WTC11 (cell line): Measurements from ENCODE around the gene TNMD.

Experiments
- CREM ChIP-seq: sonication (generic); formaldehyde crosslinking; IDR thresholded peaks from 2 replicates; pipeline ENCODE4 v1.8.1; 2022; ENCODE audit warnings: mild to moderate bottlenecking, missing genetic modification reagents, moderate library complexity
- FOXK1 ChIP-seq: sonication (generic); formaldehyde crosslinking; IDR thresholded peaks from 2 replicates; pipeline ENCODE4 v1.8.0; 2022; ENCODE audit warnings: mild to moderate bottlenecking, moderate library complexity, missing genetic modification reagents
- FOXP1 ChIP-seq: sonication (generic); formaldehyde crosslinking; IDR thresholded peaks from 2 replicates; pipeline ENCODE4 v1.8.0; 2022; ENCODE audit warnings: missing genetic modification reagents, mild to moderate bottlenecking, moderate library complexity, borderline replicate concordance
- GABPB1 ChIP-seq: sonication (generic); formaldehyde crosslinking; IDR thresholded peaks from 2 replicates; pipeline ENCODE4 v1.8.1; 2023; ENCODE audit warnings: mild to moderate bottlenecking, missing genetic modification reagents
- IRF2 ChIP-seq: sonication (generic); formaldehyde crosslinking; IDR thresholded peaks from 2 replicates; pipeline ENCODE4 v1.8.0; 2022; ENCODE audit warnings: low read depth, missing genetic modification reagents, borderline replicate concordance
- TCF7 ChIP-seq: sonication (generic); formaldehyde crosslinking; IDR thresholded peaks from 2 replicates; pipeline ENCODE4 v1.8.0; 2022; ENCODE audit warnings: mild to moderate bottlenecking, low read depth, missing genetic modification reagents, moderate library complexity
- TF ChIP-seq, protein P1 (sequence below): sonication (generic); formaldehyde crosslinking; IDR thresholded peaks from 2 replicates; pipeline ENCODE4 v1.8.0; 2022; ENCODE audit warnings: mild to moderate bottlenecking, missing genetic modification reagents
- TF ChIP-seq, protein P2 (sequence below): fragments of 200-600 bp; IDR thresholded peaks from 2 replicates; pipeline ENCODE4 v1.8.0; 2022; ENCODE audit warnings: antibody characterized with exemption
- TF ChIP-seq, protein P3 (sequence below): sonication (generic); formaldehyde crosslinking; IDR thresholded peaks from 2 replicates; pipeline ENCODE4 v1.8.0; 2022; ENCODE audit warnings: mild to moderate bottlenecking, missing genetic modification reagents
- TF ChIP-seq, protein P4 (sequence below): sonication (generic); formaldehyde crosslinking; IDR thresholded peaks from 2 replicates; pipeline ENCODE4 v1.8.1; 2023; ENCODE audit warnings: mild to moderate bottlenecking, missing genetic modification reagents

DNA sequence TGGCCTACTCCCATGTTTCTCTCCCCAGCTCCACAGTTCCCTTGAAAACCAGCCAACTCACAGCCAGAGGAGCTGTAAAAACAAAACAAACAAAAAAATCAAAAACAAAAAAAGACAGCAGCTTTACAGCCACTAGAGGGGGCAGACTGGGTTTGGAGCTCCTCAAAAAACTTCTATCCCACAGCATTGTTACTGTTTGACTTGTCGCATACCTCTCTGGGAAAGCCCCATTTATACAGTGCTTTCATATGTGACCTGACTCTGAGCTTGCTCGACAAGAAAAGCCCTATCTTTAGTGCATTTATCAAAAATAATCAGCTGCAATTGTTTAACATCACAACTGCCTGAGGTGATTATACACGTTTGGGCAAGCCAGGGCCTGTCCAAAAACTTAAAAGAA, 30.3 kb downstream of the TNMD start:
- no peak for TF ChIP-seq FOXK1
- no peak for TF ChIP-seq CREM (CRISPR knock-in tag)
- TF ChIP-seq IRF2: no peak
- TF ChIP-seq, protein P1, sequence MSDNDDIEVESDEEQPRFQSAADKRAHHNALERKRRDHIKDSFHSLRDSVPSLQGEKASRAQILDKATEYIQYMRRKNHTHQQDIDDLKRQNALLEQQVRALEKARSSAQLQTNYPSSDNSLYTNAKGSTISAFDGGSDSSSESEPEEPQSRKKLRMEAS (CRISPR knock-in tag): no peak
- TF ChIP-seq, protein P2, sequence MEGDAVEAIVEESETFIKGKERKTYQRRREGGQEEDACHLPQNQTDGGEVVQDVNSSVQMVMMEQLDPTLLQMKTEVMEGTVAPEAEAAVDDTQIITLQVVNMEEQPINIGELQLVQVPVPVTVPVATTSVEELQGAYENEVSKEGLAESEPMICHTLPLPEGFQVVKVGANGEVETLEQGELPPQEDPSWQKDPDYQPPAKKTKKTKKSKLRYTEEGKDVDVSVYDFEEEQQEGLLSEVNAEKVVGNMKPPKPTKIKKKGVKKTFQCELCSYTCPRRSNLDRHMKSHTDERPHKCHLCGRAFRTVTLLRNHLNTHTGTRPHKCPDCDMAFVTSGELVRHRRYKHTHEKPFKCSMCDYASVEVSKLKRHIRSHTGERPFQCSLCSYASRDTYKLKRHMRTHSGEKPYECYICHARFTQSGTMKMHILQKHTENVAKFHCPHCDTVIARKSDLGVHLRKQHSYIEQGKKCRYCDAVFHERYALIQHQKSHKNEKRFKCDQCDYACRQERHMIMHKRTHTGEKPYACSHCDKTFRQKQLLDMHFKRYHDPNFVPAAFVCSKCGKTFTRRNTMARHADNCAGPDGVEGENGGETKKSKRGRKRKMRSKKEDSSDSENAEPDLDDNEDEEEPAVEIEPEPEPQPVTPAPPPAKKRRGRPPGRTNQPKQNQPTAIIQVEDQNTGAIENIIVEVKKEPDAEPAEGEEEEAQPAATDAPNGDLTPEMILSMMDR: no peak
- TF ChIP-seq FOXP1 (CRISPR knock-in tag): no peak
- TF ChIP-seq GABPB1 (CRISPR knock-in tag): no peak
- TF ChIP-seq TCF7 (CRISPR knock-in tag): no peak
- TF ChIP-seq, protein P3, sequence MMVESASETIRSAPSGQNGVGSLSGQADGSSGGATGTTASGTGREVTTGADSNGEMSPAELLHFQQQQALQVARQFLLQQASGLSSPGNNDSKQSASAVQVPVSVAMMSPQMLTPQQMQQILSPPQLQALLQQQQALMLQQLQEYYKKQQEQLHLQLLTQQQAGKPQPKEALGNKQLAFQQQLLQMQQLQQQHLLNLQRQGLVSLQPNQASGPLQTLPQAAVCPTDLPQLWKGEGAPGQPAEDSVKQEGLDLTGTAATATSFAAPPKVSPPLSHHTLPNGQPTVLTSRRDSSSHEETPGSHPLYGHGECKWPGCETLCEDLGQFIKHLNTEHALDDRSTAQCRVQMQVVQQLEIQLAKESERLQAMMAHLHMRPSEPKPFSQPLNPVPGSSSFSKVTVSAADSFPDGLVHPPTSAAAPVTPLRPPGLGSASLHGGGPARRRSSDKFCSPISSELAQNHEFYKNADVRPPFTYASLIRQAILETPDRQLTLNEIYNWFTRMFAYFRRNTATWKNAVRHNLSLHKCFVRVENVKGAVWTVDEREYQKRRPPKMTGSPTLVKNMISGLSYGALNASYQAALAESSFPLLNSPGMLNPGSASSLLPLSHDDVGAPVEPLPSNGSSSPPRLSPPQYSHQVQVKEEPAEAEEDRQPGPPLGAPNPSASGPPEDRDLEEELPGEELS (CRISPR knock-in tag): no peak
- TF ChIP-seq, protein P4, sequence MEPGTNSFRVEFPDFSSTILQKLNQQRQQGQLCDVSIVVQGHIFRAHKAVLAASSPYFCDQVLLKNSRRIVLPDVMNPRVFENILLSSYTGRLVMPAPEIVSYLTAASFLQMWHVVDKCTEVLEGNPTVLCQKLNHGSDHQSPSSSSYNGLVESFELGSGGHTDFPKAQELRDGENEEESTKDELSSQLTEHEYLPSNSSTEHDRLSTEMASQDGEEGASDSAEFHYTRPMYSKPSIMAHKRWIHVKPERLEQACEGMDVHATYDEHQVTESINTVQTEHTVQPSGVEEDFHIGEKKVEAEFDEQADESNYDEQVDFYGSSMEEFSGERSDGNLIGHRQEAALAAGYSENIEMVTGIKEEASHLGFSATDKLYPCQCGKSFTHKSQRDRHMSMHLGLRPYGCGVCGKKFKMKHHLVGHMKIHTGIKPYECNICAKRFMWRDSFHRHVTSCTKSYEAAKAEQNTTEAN (CRISPR knock-in tag): no peak
